HL-60/S4 treated with retinoic acid at 250 ng/mL for 4 days and 3 days (cell line): ENCODE data around the gene SLC25A25.
"Not testable (repeated sequence)": the region's sequence is repeated elsewhere in the genome, so short reads cannot be mapped to it uniquely, and the experiment has no call there.

Source experiments
- in situ Hi-C: fragments of 300-500 bp; cut with MboI; formaldehyde crosslinking; loops from 2 replicates; pipeline ENCODE4 v1.7.0; 2022; ENCODE audit warnings: low sequenced_read_pairs

SLC25A25 gene

DNA sequence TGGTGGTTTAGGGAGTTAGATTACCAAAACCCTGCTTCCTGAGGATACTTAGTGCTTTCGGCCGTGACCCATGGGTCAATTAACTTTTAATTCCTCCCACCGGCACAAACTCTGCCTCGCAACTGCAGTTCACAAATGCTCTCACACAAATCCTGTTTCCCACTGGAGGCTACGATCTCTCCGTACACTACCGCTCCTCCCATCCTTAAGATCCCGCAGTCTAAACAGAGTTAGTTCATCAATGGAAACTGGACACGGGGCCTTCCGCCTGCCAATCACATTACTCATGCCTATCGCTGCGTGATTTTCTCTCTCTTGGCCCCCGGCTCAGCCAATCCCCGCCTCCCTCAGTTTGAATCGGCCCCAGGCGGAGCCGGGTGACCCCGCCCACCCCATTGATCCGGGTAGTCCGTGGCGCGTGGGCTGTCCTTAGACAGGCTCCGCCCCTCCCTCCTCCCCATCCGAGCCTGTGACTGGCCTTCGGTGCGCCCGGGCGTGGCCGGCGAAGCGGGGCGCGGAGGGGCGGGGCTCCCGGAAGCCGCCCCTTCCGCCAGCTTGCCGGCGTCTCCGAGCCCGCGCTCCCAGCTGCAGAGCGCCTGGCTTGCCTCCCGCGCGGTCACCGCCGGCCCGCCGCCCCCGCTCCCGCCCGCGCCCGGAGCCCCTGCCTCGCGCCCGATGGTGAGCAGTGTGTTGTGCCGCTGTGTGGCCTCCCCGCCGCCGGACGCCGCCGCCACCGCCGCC, at the start of gene SLC25A25:
Gene SLC25A25, plus strand, starts transcription at position 588 of the 741 bp plus-strand sequence. Its CDS starts 88 bp downstream, at position 676.
- in situ Hi-C loops, result no loop called here

DNA sequence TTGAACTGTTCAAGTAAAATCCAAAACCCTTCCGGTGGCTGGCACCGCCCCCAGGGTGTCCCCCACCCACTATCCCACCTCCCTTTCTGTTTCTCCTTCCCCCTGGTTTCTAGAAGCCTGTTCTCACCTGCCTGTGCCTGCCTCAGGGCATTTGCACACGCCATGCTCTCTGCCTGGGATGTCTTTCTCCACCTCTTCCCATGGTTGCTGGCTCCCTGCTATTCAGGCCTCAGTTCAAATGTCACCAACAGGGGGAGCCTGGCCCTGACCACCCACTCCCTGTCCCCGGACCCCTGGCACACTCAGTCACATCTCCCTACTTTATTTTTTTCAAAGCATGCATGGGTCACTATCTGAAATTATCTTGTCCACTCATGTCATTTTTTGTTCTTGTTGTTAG, 47.3 kb upstream of the SLC25A25 start:
- in situ Hi-C loops, result no loop called here

DNA sequence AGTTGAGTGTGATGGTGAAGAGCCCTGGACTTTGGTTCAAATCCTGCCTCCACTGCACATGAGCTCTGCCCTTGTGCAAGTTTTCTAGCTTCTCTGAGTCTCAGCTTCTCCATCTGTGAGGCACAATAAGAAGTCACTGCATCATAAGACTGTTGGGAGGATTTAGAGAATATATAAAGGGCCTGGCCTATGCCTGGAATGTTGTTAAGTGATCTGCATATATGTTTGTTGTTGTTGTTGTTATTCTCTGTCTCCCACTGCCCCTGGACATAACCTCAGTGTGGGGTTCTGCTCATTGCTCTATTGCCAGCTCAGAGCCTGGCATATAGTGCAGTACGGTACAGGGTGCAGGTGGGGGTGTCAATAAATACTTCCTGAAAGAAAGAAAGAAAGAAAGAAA, 46.9 kb upstream of the SLC25A25 start:
- in situ Hi-C loops, result no loop called here

DNA sequence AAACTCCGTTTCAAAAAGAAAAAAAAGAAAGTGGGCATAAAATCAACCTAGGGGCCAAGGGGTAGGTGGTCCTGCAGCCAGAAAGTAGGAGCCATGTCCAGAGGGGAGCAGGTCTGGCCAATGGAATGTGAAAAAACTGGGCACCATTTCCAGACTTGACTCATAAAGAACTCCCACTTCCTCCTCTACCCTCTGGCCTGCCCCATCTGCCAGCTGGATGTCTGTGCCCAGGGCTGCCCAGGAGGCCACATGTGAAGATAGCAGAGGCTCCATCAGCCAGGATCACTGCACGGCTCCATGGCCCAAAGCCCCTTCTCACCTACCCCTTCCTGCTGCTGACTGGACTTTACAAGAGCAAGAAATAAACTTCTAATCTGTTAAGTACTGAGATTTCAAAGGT, 45.1 kb upstream of the SLC25A25 start:
- in situ Hi-C loops, result no loop called here

GRCh38 chr9:128023671-128024070, 44.4 kb upstream of the SLC25A25 start:
- in situ Hi-C loops, result not testable (repeated sequence)

GRCh38 chr9:128024761-128025308, 43.2 kb upstream of the SLC25A25 start:
- in situ Hi-C loops, result no loop called here

DNA sequence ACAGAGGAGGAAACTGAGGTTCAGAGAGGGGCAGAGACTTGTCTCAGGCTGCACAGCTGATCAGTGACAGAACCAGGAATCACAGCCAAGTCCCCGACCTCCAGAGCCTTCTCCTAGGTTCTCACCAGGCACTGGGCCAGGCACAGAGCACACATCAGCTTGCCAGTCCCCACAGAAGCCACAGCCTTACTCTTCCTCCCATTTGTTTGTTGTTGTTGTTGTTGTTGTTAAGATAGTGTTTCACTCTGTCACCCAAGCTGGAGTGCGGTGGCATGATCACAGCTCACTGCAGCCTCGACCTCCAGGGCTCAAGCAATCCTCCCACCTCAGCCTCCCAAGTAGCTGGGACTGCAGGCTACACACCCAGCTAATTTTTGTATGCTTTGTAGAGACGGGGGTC, 42.3 kb upstream of the SLC25A25 start:
- in situ Hi-C loops, result no loop called here

DNA sequence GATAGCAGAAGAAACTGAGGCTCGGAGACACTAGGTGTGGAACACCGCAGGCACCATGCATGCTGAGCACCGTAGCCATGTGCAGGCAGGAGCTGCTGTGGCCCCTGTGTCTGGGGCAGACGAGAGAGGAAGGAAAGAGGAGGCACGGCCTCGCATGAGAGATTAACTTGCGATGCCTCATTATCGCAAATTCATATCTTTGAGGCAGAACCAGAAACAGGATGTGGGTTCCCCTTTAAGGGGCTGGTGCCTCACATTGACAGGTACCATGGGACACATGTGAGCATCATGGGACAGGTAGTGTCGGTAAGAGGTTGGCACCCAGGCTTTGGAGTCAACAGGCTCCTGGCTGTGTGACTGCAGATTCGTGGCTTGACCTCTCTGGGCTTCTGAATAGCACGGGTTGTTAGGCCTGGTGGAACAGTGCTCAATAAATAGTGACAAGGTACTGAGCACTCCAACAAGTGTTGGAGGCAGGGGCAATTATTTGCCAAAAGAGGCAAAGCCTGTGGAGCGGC, 41.7 kb upstream of the SLC25A25 start:
- in situ Hi-C loops, result no loop called here

DNA sequence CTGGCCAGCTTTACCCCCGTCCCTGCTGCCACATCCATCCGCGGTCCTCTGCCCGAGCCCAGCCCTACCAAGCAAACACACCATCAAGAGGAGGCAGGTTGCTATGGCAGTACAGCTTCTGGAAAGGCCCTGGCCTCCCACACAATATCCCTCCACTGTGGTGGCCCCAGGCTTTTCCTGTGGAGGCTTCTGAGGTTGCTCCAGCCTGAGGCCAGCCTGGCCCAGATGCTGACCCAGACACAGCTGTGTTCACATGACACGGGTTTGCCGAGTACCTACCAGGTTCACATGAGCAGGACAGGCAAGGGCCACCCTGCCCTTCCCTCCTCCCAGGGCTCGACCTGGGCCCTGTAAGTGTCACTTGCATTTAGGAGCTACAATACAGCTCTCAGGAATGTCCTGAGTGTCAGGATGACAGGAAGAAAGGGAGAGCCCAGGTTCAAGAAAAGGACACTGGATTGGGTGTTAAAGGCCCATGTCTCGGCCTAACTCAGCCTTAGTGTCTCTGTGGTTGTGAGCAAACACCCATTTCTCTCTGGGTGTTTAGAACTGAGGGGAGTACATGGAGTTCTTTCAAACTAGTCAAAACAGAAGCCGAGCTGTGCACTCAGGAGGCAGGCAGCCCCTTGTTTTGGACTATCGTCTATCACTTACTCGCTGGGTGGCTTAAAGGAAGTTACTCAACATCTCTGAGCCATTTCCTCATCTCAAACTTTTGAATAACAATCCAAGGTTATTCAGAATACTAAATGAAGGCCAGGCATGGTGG, 41.1 kb upstream of the SLC25A25 start:
- in situ Hi-C loops, result no loop called here

GRCh38 chr9:128027705-128028104, 40.3 kb upstream of the SLC25A25 start:
- in situ Hi-C loops, result no loop called here

- in situ Hi-C loops, result loop anchor here (5.0 kb wide), 1 partner anchor 86 kb away; no protein-coding TSS in a partner anchor
Observed at GRCh38 chr9:128033609-128034008, 34.4 kb upstream of the SLC25A25 start.

DNA sequence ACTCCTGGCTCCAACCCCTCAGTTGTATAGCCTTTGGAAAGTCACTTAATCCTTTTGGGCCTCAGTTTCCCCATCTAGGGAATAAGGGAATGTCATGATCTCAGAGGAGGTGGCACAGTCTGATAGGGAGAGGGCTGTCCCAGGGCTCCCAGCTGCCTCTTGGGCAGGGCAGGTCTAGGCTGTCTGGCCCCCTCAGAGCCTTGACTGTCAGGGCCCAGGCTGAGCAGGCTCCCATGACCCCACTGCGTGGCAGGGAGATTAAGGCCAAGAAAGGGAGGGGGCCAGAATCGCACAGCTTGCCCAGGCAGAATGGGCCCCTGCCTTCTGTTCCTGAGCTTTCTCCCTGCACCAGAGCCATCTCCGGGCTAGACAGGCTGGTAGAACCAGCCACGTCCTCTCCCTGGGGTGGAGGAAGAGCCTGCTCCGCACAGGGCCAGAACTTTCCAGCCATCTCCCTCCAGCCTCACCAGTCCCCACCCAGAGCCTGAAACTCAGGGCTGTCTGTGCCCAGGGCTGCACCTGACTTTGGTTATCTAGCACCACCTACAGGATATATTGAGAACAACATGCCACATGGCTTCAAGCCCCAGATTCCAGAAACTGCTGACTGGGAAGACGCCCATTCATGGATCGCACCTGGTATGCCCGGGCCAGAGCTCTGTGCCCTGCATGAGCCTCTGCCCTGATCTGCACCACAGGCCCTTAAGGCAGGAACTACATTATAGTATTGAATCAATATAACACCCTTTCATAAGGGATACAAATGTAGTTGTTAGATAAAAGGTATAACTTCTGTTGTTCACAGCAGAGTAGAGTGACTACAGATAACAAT, 33.0 kb upstream of the SLC25A25 start:
- in situ Hi-C loops, result loop anchor here (5.0 kb wide), 1 partner anchor 88 kb away; no protein-coding TSS in a partner anchor

DNA sequence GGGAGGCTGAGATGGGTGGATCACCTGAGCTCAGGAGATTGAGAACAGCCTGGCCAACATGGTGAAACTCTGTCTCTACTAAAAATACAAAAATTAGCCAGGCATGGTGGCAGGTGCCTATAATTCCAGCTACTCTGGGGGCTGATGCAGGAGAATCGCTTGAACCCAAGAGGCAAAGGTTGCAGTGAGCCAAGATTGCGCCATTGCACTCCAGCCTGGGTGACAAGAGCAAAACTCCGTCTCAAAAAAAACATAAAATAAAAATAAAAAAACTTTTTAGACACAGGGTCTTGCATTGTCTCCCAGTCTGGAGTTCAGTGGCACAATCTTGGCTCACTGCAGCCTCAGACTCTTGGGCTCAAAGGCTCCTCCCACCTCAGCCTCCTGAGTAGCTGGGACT, 31.5 kb upstream of the SLC25A25 start:
- in situ Hi-C loops, result not testable (repeated sequence)

DNA sequence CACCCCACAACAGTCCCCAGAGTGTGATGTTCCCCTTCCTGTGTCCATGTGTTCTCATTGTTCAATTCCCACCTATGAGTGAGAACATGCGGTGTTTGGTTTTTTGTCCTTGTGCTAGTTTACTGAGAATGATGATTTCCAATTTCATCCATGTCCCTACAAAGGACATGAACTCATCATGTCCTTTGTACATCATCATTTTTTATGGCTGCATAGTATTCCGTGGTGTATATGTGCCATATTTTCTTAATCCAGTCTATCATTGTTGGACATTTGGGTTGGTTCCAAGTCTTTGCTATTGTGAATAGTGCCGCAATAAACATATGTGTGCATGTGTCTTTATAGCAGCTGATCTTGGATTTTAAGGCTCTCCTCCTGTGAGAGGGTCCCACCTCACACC, 27.2 kb upstream of the SLC25A25 start:
- in situ Hi-C loops, result not testable (repeated sequence)

DNA sequence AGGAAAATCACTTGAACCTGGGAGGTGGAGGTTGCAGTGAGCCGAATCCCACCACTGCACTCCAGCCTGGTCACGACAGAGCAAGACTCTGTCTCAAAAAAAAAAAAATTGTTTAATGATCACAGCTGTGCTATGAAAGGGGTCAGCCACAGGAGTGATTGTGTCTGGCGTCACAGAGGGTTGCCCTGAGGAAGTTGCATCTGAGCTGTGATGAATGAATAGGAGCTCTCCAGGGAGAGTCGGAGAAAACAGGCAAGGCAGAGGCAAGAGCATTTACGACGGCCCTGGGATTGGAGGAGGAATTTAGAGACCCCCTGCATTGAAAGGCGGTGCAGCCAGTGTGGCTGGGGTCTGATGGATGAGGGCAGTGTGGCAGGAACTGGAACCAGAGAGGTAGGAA, 26.0 kb upstream of the SLC25A25 start:
- in situ Hi-C loops, result no loop called here

- in situ Hi-C loops, result no loop called here
Observed at GRCh38 chr9:128043467-128043868, 24.6 kb upstream of the SLC25A25 start.

- in situ Hi-C loops, result not testable (repeated sequence)
Observed at GRCh38 chr9:128045409-128045808, 22.6 kb upstream of the SLC25A25 start.

GRCh38 chr9:128045831-128046230, 22.2 kb upstream of the SLC25A25 start:
- in situ Hi-C loops, result no loop called here

DNA sequence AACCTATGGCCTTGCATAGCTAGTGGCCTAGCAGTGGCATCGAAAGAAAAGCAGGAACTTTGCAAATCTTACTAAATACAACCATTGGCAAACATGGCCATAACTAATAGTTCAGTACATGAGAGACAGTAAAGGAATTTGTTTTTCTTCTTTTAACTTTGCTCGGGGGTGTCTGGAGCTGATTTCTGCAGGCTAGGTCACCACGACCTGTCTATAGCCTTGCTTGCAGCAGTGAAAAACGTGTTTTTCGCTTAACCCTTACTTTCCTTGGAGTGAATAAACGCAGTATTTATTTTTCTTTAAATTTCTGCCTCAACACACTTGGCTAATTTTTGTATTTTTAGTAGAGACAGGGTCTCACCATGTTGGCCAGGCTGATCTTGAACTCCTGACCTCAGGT, 20.8 kb upstream of the SLC25A25 start:
- in situ Hi-C loops, result no loop called here

DNA sequence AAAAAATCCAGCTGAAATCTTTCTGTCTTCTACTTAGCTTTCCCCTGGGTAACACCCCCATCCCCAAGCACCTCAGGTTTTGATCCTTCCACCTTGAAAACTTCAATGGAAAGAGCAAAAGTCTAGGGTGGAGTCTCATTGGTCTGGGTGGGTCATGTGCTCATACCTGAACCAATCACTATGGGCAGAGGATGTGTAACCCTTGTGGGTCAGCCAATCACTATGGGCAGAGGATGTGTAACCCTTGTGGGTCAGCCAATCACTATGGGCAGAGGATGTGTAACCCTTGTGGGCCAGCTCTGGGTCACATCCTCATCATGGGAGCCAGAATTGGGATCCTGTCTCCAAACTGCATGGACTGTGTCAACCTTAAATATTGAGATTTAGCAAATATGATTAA, 19.4 kb upstream of the SLC25A25 start:
- in situ Hi-C loops, result no loop called here

DNA sequence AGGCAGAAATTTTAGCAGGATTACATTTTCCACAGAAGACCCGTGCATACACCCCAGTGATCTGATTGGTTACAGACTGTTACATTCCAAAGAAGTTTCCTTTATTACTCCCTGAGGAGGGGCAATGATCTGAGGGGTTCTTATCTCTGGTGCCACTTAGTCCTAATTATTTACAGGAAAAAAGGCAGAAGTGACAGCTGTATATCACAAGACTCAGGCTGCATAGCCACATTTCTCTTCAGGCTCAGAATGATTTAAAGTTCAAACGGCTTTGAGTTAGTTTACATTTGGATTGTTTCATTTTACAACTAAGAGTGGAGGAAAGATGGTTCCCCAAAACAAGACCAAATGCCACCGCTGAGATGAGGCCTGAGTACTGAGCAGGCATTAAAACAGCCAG, 18.2 kb upstream of the SLC25A25 start:
- in situ Hi-C loops, result no loop called here
